Measurements from ENCODE around the gene COBLL1.

DNA sequence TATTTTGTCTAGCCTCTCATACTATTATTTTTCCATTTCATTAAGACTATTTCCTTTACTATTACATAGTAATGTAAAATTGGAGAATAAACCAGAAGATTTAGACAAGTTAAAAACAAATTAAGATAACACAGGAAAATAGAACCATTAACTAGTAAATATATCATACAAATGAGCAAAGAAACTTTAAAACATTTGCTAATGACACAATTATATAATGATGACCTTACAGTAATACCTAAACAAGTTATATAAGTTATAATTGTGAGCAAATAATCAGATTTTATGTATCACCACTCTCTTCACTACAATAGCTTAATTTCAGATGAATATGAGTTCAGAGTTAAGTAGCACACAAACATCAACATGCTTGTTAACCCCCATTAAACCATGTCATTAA is 147.8 kb downstream of the COBLL1 start:
- TF ChIP-seq, protein P1, sequence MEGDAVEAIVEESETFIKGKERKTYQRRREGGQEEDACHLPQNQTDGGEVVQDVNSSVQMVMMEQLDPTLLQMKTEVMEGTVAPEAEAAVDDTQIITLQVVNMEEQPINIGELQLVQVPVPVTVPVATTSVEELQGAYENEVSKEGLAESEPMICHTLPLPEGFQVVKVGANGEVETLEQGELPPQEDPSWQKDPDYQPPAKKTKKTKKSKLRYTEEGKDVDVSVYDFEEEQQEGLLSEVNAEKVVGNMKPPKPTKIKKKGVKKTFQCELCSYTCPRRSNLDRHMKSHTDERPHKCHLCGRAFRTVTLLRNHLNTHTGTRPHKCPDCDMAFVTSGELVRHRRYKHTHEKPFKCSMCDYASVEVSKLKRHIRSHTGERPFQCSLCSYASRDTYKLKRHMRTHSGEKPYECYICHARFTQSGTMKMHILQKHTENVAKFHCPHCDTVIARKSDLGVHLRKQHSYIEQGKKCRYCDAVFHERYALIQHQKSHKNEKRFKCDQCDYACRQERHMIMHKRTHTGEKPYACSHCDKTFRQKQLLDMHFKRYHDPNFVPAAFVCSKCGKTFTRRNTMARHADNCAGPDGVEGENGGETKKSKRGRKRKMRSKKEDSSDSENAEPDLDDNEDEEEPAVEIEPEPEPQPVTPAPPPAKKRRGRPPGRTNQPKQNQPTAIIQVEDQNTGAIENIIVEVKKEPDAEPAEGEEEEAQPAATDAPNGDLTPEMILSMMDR (IDR thresholded peaks at IDR 0.05), result no peak
- TF ChIP-seq POLR2A (IDR thresholded peaks at IDR 0.05), result no peak
